ENCODE measurements around the gene RBM24.

The RBM24 gene

GRCh38 chr6:17280138-17280537 lies 1.0 kb upstream of the RBM24 start:
- DNase-seq (ENCODE audit: low read depth): no peak
- no peak for TF ChIP-seq MYC (IDR thresholded peaks at IDR 0.05; ENCODE audit: low read depth, low read length)
- TF ChIP-seq CTCF (IDR thresholded peaks at IDR 0.05; ENCODE audit: low read depth, low read length): no peak
- TF ChIP-seq MAX (IDR thresholded peaks at IDR 0.05; ENCODE audit: low read depth, low read length): no peak
- H3K4me3 ChIP-seq (ENCODE audit: low read depth, low read length): no peak overlapping the region

- no peak for DNase-seq (ENCODE audit: low read depth)
- TF ChIP-seq CTCF (IDR thresholded peaks at IDR 0.05; ENCODE audit: low read depth, low read length) (no peak), POLR2A (IDR thresholded peaks at IDR 0.05; ENCODE audit: extremely low read depth, insufficient read length) (no peak), MAX (IDR thresholded peaks at IDR 0.05; ENCODE audit: low read depth, low read length) (no peak), MYC (IDR thresholded peaks at IDR 0.05; ENCODE audit: low read depth, low read length) (no peak)
- no peak overlapping the region for H3K4me3 ChIP-seq (ENCODE audit: low read depth, low read length)
Observed at GRCh38 chr6:17280552-17281090, 540 bp upstream of the RBM24 start.

- TF ChIP-seq MAX (IDR thresholded peaks at IDR 0.05; ENCODE audit: low read depth, low read length) (no peak), MYC (IDR thresholded peaks at IDR 0.05; ENCODE audit: low read depth, low read length) (no peak), CTCF (IDR thresholded peaks at IDR 0.05; ENCODE audit: low read depth, low read length) (no peak), POLR2A (IDR thresholded peaks at IDR 0.05; ENCODE audit: extremely low read depth, insufficient read length) (no peak)
- H3K4me3 ChIP-seq (ENCODE audit: low read depth, low read length): no peak overlapping the region
- DNase-seq (ENCODE audit: low read depth): no peak
Observed at GRCh38 chr6:17281497-17282481, 628 bp downstream of the RBM24 start.

GRCh38 chr6:17283074-17283473 lies 1.9 kb downstream of the RBM24 start:
- DNase-seq (ENCODE audit: low read depth): no peak
- TF ChIP-seq POLR2A (IDR thresholded peaks at IDR 0.05; ENCODE audit: extremely low read depth, insufficient read length) (no peak), MAX (IDR thresholded peaks at IDR 0.05; ENCODE audit: low read depth, low read length) (no peak), CTCF (IDR thresholded peaks at IDR 0.05; ENCODE audit: low read depth, low read length) (no peak), MYC (IDR thresholded peaks at IDR 0.05; ENCODE audit: low read depth, low read length) (no peak)
- no peak overlapping the region for H3K4me3 ChIP-seq (ENCODE audit: low read depth, low read length)

- no peak overlapping the region for H3K4me3 ChIP-seq (ENCODE audit: low read depth, low read length)
- DNase-seq (ENCODE audit: low read depth): no peak
- no peak for TF ChIP-seq MAX (IDR thresholded peaks at IDR 0.05; ENCODE audit: low read depth, low read length)
- no peak for TF ChIP-seq MYC (IDR thresholded peaks at IDR 0.05; ENCODE audit: low read depth, low read length)
- TF ChIP-seq CTCF (IDR thresholded peaks at IDR 0.05; ENCODE audit: low read depth, low read length): no peak
- TF ChIP-seq POLR2A (IDR thresholded peaks at IDR 0.05; ENCODE audit: extremely low read depth, insufficient read length): no peak
Observed at GRCh38 chr6:17289630-17290061, 8.5 kb downstream of the RBM24 start.
